GM20431 (cell line): ENCODE results near the gene OR2V2.
"Not testable (repeated sequence)": the region's sequence is repeated elsewhere in the genome, so short reads cannot be mapped to it uniquely, and the experiment has no call there.

Source experiments
- in situ Hi-C: fragments of 300-500 bp; cut with MseI, MboI; formaldehyde crosslinking; loops from one replicate; pipeline ENCODE4 v1.15.0; 2020; ENCODE audit warnings: low sequenced_read_pairs; ENCODE audit not compliant: unreplicated experiment

OR2V2 gene

DNA sequence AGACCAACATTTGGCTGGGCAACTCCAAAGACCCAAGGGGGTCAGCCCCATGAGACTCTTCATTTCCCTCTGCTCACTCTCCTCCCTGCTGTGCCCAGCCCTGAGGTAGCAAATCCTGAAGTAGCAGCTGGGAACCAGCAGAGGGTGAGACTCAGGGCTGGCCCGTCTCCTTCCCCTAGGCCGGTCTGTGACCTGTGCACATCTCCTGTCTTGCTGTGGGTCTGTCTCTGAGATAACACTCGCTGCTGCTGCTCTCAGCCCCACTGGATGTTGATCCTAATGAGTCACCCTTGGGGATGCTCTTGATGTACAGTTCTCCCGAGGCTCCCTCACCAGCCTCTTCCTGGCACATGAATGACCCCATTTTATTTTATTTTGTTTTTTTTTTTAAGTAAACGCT lies 9.1 kb upstream of the OR2V2 start:
- in situ Hi-C loops = no loop called here

- in situ Hi-C loops = no loop called here
Measured at GRCh38 chr5:181140766-181141165, 6.6 kb upstream of the OR2V2 start.

GRCh38 chr5:181142054-181142453 lies 5.3 kb upstream of the OR2V2 start:
- in situ Hi-C loops = no loop called here

GRCh38 chr5:181145133-181145532 lies 2.3 kb upstream of the OR2V2 start:
- in situ Hi-C loops = no loop called here

DNA sequence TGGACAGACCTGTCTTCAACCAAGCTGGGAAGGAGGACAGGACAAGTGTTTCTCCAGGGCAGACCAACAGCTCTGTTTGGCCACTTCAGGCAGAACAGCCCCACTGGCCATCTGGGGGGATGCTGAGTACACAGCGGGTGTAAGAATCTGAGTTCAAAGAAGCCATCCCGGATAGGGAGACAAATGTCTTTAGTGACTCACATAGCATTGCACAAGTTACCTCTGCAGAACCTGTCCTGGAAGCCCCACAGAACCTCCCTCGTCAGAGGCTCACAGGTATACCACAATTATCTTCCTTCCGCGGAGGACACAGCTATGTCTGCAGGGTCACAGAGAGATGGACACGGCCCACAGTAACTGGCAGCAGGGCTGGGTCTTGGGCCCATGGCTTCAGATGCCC lies 2.0 kb downstream of the OR2V2 start:
- in situ Hi-C loops = no loop called here

- in situ Hi-C loops = no loop called here
Measured at GRCh38 chr5:181149806-181150733, 2.7 kb downstream of the OR2V2 start.

DNA sequence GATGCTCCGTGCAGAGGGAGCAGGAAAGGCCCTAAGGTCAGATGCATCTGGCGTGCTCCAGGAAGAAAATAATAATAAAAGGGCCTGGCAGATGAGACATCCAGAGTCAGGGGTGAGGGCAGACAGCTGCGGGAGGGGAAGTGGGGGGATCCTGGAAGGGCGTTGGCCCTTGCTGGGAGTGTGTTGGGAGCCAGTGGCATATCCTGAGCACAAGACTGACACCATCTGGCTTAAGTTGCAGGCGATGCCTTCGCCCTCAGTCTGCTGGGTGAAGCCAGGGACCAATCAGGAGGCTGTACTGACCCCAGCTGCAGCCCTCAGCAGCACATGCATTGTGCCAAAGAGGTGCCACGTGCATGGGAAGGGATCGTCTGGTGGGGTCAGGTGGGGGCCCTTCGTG lies 3.8 kb downstream of the OR2V2 start:
- in situ Hi-C loops = no loop called here

- in situ Hi-C loops = no loop called here
Measured at GRCh38 chr5:181152406-181152805, 5.0 kb downstream of the OR2V2 start.

- in situ Hi-C loops = no loop called here
Measured at GRCh38 chr5:181153814-181154213, 6.4 kb downstream of the OR2V2 start.

GRCh38 chr5:181156758-181157157 lies 9.4 kb downstream of the OR2V2 start:
- in situ Hi-C loops = no loop called here

DNA sequence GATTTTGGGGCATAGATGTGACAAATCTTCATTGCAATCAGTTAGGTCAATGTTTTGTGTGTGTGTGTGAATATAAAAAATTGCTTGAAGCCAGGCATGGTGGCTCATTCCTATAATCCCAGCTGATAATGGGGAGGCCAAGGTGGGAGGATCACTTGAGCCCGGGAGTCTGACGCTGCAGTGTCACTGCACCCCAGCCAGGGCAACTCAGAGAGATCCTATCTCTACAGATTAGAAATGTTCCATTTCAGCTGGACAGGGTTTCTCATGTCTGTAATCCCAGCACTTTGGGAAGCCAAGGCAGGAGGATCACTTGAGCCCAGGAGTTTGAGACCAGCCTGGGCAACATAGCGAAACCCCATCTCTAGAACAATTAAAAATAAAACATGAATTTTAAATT lies 11.5 kb downstream of the OR2V2 start:
- in situ Hi-C loops = no loop called here

GRCh38 chr5:181159286-181160151 lies 12.1 kb downstream of the OR2V2 start:
- in situ Hi-C loops = no loop called here

DNA sequence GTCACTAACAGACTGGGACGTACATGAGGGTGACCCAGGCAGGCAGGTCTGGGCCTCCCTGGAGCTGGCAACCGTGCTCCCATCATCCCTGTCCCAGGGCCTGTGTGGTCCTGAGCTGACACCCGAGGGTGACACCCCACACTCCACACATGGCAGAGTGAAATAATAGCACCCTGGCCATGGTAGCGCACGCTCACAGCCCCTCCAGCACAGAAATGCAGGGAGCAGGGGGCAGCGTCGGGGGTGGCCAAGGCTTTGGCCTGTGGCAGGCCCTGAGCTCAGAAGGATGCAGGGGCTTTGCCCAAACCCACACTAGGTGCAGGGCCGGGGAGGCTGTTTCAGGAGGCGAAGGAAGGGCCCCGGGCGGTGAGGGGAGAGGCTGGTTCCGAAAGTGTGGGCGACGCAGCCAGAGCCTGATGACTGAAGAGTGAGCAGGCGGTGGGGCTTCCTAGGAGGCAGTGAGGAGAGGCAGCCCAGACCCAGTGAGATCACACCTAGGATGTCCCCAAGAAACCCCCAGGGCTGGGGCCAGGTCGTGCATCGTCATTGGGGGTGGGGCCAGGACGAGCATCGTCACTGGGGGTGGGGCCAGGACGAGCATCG lies 12.9 kb downstream of the OR2V2 start:
- in situ Hi-C loops = no loop called here

- in situ Hi-C loops = not testable (repeated sequence)
Measured at GRCh38 chr5:181160755-181161533, 13.6 kb downstream of the OR2V2 start.

- in situ Hi-C loops = no loop called here
Measured at GRCh38 chr5:181161534-181162175, 14.3 kb downstream of the OR2V2 start.

DNA sequence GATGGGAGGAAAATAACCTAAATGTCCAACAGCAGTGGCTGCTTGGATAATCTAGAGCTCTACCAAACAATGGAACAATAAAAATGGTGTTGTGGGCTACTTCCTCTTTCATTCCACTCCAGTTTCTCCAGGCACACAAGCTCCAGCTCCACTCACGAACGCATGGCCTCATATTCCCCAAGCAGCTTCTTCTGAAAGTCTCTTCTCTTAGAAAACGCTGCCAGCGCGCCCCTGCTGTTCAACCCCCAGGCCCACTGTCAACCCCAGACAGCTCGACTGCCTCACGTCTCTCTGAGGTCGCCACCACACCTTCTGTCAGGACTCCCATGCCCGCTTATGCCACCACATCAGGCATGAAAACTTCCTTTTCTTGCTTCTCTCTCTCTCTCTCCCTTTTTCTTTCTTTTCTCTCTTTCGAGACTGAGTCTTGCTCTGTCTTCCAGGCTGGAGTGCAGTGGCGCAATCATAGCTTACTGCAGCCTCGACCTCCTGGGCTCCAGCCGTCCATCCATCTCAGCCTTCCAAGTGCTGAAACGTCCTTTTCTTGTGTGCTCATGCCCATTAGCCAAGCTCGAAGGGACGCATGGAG lies 16.2 kb downstream of the OR2V2 start:
- in situ Hi-C loops = no loop called here

GRCh38 chr5:181164076-181164952 lies 16.9 kb downstream of the OR2V2 start:
- in situ Hi-C loops = no loop called here
